ENCODE measurements around the gene SPIN4.
A peak's percentile ranks its signal among the peaks of the same experiment; 100 is the strongest.
"Not testable (repeated sequence)": the region's sequence is repeated elsewhere in the genome, so short reads cannot be mapped to it uniquely, and the experiment has no call there.

Gene SPIN4

DNA sequence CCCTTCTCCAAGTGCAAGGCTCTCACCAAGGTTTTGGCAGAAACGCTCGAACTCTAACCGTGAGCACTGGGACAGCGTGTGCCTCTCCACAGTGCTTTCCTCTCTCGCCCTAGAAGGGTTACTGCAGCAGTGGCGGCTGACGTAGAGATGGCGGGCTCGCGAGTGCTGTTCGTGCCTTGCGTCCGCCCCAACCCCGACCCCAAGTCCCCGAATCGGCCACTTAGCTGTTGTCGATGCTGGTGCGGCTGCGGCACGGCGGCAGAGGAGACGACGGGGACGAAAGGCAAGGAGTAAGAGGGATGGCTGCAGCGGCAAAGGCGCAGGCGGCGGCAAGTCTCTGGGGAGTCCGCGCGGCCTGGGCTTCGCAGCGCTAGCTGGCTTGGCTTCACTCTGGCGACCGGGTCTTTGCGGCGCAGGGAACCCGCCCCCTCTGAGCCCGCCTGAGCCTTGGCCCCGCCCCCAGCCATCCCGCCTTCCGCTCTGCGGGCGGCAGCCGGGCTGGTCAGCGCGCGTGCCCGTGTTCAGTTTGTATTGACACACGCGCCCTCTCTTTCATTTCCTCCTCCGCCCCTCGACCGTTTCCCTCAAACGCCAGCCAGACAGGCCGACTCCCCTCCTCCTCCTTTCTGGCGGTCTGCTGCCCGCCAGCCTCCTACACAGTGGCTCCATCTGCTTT is at the start of gene SPIN4:
Gene SPIN4 (minus strand): TSS at position 392 of the 676 bp plus-strand sequence. CDS start 513 bp downstream, outside the sequence.
- DNase-seq (ENCODE audit: low spot score): peak; percentile 78

DNA sequence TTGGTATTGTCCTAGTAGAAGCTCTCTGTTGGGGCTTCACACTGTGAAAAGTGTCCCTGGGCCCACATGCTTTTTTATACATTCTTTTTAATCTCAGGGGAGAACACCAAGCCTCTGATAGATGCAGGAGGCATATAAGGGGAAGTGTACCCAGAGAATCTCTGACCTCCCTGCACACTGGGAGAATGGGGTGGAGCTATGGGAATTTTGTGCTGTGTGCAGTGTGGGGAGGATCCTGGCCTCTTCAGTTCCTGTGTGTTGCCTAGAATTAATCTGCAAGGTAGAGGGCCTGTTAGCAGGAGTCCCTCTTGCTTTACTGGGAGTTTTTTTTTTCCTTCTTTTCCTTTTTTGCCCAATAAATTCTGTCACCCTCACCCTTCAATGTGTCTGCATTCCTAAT is 49.2 kb upstream of the SPIN4 start:
- DNase-seq (ENCODE audit: low spot score): no peak

DNA sequence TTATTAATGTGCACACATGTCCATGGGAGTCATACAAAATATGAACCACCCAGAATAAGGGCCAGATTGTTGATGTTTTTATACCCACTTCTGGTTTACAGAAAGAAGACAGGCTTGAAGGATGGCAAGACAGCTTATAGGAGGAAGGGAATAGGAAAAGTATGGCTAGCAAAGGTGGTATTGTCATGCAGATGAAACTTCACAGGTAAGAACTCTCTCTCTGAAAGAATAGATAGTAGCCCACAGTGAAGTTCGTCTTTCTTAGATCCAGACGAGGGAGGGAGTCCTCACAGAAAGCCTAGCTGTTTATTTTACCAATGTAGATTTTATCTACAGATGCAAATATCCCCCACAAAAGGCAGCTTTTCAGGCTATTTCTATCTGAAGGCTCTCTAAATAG is 43.7 kb upstream of the SPIN4 start:
- DNase-seq (ENCODE audit: low spot score): no peak

DNA sequence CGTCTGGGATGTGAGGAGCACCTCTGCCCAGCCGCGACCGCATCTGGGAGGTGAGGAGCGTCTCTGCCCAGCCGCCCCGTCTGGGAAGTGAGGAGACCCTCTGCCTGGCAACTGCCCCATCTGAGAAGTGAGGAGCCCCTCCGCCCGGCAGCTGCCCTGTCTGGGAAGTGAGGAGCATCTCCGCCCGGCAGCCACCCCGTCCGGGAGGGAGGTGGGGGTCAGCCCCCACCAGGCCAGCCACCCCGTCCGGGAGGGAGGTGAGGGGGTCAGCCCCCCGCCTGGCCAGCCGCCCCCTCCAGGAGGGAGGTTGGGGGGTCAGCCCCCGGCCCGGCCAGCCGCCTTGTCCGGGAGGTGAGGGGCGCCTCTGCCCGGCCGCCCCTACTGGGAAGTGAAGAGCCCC is 42.0 kb upstream of the SPIN4 start:
- not testable (repeated sequence) for DNase-seq (ENCODE audit: low spot score)

DNA sequence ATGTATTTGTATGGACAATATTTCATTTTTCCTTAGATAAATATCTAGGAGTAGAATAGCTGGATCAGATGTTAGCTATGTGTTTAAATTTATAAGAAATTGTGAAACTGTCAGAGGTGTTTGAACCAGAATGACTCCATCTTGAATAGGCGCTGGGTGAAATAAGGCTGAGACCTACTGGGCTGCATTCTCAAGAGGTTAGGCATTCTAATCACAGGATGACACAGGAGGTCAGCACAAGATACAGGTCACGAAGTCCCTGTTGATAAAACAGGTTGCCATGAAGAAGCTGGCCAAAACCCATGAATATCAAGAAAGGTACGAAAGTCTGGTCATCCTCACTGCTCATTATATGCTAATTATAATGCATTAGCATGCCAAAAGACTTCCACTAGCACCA is 36.3 kb upstream of the SPIN4 start:
- no peak for DNase-seq (ENCODE audit: low spot score)

DNA sequence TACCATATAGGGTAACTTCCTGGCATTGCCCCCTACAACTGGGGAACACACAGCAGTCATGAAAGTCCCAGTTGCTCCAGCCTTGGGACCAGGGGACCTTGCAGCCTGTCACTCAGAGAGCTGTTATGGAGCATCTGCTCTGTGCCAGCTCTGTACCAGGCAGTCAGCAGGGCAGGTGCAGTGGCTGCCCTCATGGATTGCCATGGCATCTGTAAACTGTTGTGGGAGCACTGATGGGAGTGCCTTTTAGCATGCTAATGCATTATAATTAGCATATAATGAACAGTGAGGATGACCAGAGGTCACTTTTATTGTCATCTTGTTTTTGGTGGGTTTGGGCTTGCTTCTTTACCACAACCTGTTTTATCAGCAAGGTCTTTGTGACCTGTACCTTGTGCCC is 33.1 kb upstream of the SPIN4 start:
- DNase-seq (ENCODE audit: low spot score): not testable (repeated sequence)

DNA sequence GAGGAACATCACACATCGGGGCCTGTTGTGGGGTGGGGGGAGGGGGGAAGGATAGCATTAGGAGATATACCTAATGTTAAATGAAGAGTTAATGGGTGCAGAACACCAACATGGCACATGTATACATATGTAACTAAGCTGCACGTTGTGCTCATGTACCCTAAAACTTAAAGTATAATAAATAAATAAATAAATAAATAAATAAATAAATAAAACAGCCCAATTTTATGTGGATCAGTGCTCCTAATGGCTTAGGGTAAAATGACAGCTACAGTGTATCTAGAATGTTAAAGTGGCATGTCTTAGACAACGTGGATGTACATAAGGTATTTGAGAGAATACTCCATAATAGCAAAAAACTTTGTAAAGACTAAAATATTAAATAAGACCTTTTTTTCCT is 21.9 kb upstream of the SPIN4 start:
- not testable (repeated sequence) for DNase-seq (ENCODE audit: low spot score)

DNA sequence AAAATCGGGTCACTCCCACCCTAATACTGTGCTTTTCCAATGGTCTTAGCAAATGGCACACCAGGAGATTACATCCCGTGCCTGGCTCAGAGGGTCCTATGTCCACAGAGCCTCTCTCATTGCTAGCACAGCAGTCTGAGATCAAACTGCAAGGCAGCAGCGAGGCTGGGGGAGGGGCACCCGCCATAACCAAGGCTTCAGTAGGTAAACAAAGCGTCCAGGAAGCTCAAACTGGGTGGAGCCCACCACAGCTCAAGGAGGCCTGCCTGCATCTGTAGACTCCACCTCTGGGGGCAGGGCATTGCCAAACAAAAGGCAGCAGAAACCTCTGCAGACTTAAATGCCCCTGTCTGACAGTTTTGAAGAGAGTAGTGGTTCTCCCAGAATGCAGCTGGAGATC is 16.6 kb upstream of the SPIN4 start:
- DNase-seq (ENCODE audit: low spot score): not testable (repeated sequence)

DNA sequence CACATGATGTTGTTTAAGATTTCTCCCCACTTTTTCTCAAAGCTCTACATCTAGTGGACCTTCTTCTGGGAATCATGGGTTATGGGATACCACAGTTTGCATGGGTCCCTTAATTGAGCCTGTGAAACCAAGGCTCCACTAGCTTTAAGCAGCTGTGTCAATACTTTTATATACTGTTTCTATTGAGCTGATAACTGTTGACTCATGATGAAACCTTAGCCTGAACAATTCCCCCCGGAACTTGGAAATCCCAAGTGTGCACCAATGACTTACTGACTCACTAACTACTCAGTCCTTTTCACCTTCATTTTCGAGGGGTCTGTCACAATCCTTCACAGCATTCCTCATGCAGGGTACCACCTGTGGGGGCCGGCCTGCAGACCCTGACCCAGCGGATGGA is 12.7 kb upstream of the SPIN4 start:
- DNase-seq (ENCODE audit: low spot score): no peak

DNA sequence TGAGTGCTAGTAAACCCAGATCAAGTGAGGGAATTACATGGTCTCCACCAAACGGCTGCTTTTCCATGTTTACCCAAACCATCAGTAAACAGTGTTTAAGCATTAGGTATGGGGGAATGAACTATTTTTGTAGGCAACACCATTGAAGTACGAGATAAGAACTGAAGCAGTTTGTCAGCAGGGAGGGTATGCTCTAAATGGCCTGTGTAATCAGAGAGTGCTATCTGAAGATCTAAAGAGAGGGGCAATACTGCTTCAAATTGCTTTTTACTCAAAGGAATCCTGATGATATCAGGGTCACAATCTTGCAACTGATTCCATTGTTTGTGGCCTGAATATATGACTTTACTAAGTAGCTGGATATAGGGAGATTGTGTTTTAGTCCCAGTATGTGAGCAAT is 10.4 kb upstream of the SPIN4 start:
- DNase-seq (ENCODE audit: low spot score): no peak

DNA sequence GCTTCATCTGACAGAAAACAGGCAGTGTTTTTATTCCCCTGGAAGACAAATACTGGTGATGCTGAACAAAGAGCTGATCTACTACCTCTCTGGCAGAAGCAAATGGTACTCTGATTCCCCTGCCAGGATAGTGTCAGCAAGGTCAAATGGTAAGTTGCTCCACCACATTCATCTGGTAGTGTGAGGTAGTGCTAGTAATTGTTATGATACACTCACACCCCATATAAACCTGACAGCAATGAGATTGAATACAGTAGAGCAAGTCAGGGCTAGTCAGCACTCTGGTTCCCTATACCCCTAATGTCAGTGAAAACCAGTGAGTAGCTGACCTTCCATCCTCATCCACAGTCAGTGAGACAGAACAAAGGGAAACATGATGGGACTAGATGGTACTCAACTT is 3.4 kb upstream of the SPIN4 start:
- no peak for DNase-seq (ENCODE audit: low spot score)

DNA sequence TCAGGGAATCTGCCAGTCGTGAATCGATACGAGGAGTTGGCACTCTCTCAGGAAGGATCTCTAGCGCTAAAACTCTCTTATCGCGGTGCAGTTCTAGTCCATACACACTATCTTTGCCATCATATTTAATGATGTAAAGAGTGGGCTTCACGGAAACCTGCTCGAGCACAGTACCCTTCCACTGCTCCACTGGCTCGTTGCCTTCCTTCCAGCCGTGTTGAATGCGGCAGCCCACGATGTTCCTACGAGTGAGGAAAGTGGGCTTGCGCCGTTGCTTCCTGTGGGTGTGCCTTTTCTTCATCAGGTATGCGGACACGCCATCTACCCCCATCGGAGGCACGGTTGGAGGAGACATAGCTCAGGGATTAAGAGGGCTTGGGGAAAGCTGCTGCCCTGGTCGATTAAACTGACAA is 661 bp downstream of the SPIN4 start:
- peak; percentile 9 for DNase-seq (ENCODE audit: low spot score)

DNA sequence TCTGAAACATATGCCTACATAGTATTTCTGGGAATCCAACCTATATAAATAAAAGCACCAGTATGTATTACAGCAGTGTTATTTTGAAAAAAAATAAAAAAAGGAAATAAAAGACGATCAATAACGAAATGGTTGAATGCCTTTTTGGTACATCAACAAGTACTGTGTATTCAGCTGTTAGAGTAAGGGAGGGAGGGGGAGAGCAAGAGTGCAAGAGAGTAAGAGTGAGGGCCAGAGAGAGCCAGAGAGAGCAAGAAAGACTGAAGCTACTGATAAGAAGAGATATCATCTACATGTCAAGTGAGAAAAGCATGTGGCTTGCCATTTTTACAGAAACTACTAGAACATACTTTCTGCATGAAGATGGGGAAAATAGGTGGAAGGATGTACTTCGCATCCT is 1.8 kb downstream of the SPIN4 start:
- no peak for DNase-seq (ENCODE audit: low spot score)

DNA sequence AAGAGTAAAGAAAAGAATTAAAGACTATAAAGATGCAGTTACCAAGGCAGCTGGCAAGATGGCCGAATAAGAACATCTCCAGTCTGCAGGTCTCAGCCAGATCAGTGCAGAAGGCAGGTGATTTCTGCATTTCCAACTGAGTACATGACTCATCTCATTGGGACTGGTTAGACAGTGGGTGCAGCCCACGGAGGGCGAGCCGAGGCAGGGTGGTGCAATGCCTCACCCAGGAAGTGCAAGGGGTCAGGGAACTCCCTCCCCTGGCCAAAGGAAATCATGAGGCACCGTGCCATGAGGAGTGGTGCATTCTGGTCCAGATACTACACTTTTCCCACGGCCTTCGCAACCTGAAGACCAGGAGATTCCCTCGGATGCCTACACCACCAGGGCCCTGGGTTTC is 20.5 kb downstream of the SPIN4 start:
- DNase-seq (ENCODE audit: low spot score): no peak

DNA sequence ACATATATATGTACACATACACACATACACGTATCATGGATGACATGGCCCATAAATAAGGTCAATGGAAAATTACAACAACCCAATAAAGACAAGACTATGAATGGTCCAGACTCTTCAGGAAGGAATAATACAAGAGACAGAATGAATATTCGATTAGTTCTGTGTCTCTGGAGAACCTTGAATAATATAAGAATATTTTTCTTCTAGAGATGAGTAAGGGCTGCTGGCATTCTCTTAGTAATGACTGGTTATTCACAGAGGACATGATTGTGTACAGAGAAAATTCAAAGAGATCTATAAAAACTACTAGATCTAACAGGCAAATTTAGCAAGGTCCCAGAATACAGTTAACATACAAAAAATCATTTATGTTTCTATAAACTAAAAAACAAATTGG is 23.3 kb downstream of the SPIN4 start:
- DNase-seq (ENCODE audit: low spot score): no peak

DNA sequence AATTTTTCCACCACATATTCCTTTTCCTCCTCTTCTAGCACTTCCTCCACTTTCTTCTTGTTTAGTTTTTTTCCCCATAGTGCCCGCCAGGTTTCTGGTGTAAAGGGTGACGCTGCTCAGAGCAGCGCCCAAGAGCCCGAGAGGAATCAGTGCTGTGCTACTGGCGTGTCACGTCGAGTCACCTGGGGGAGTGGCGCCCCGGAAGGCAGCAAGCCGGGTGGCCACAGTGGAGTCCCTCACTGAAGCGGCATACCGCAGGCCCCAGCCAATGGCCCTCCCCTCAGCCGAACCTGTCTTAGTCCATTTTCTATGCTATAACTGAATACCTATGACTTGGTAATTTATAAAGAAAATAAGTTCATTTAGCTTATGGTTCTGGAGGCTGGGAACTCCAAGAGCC is 51.5 kb downstream of the SPIN4 start:
- no peak for DNase-seq (ENCODE audit: low spot score)

Data from activated CD4-positive, alpha-beta T cell treated with anti-CD3 and anti-CD28 coated beads, Interleukin-2, Interleukin-4, amounts not matched to agents 100 ng/mL and 50 ng/mL, durations not matched to agents 16 hours and 8 hours (primary cell).